ENCODE data around the gene ACTR6. TPM values are rescaled to one million over a fixed set of nuclear protein-coding genes. Genes with fewer than 3 reads are reported as not detected.
"Not testable (repeated sequence)": the region's sequence is repeated elsewhere in the genome, so short reads cannot be mapped to it uniquely, and the experiment has no call there.

ACTR6 gene
- polyA plus RNA-seq, 3 donors, result 37.6 to 43.0 (median 42.9) TPM

GRCh38 chr12:100184549-100185145 lies 16.0 kb upstream of the ACTR6 start:
- DNase-seq (ENCODE audit: low read depth in 3 of 3, low spot score in 2 of 3), result no peak

- no peak for DNase-seq (ENCODE audit: low read depth in 3 of 3, low spot score in 2 of 3)
Measured at GRCh38 chr12:100185361-100185894, 15.2 kb upstream of the ACTR6 start.

DNA sequence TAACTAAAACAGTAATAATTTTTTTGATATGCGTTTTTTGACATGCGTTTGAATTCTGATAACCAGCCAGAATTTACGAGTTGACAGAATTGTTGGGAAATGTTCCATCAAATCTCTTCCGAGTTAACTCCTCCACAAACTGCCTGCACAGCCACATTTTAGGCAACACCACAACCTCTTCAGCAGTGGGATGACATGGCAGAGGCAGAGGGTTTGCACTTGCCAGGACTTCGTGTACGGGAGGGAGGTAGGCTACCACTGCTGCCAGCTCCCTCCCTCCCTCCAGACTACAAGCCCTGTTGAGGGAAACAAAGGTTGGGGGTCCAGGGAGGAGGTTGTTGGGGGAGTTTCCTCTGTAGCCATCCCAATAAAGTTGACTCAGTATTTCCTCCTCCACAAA lies 14.5 kb upstream of the ACTR6 start:
- DNase-seq (ENCODE audit: low read depth in 3 of 3, low spot score in 2 of 3), result no peak

- DNase-seq (ENCODE audit: low read depth in 3 of 3, low spot score in 2 of 3), result no peak
Measured at GRCh38 chr12:100187068-100187467, 13.5 kb upstream of the ACTR6 start.

GRCh38 chr12:100187857-100188519 lies 12.6 kb upstream of the ACTR6 start:
- no peak for DNase-seq (ENCODE audit: low read depth in 3 of 3, low spot score in 2 of 3)

GRCh38 chr12:100188888-100189635 lies 11.6 kb upstream of the ACTR6 start:
- not testable (repeated sequence) for DNase-seq (ENCODE audit: low read depth in 3 of 3, low spot score in 2 of 3)

DNA sequence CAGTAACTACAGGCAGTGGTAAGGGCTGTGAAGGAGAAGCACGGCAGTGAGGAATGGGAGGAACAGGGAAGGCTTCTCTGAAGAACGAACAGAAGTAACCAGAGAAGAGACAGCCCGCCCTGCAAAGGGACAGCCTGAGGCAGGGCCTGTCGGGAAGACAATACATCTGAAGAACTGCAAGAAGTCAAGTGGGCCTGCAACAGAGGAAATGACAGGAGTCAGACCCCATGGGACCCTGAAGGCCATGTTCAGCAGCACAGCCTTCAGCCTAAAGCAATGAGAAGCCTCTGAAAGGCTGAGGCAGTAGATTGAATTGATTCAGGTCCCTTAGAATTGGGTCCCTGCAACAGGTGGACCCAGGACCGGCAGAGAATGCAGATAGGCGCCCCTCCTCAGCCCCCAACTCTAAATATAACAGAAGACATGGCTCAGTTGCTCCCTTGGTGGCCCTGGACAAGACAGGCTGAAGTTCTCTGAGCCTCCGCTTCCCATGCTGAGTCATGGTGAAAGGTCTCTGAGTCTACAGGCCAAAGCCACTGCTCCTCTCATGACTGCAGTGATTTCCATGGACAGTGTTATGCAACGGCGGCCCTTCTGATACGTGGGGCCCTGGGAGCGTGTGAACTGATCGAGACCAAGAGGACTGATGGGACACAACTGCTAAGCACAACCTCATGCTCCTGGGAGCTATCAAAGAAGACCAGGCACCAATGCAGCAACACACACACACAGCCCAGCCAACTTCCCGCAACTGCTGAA lies 10.8 kb upstream of the ACTR6 start:
- no peak for DNase-seq (ENCODE audit: low read depth in 3 of 3, low spot score in 2 of 3)

DNA sequence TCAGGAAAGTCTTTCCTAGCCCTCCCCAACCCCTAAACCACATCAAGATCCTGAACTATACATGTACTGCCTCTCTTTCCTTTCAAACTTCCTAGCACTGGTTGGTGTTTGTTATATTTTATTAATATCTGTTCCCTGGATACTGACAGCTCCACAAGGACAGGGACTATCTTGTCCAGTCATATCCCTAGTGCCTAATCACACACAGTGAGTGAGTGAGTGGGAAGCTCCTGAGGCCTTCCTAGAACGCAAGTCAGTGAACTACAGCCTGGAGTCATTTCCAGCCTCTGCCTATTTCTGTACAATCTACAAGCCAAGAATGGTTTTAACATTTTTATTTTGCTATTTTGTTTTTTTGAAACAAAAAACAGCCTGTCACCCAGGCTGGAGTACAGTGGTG lies 7.5 kb upstream of the ACTR6 start:
- no peak for DNase-seq (ENCODE audit: low read depth in 3 of 3, low spot score in 2 of 3)

DNA sequence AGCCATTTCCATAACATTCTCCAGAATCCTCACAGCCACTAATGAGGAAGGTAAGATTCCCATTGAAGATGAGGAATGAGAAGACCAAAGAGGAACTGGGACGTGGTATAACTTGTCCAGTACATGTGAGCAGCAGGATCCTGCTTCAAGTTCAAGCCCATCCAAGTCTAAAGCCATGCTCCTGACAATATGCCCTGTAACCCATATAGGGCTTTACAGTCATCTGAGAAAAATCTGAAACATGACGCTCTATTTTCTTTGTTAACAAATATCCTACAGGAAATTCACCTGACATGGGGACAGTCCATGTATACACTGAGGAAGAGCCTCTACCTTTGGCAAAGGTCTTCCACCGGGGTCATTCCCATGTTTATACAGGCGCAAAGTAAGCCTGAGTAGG lies 3.1 kb upstream of the ACTR6 start:
- DNase-seq (ENCODE audit: low read depth in 3 of 3, low spot score in 2 of 3), result no peak

DNA sequence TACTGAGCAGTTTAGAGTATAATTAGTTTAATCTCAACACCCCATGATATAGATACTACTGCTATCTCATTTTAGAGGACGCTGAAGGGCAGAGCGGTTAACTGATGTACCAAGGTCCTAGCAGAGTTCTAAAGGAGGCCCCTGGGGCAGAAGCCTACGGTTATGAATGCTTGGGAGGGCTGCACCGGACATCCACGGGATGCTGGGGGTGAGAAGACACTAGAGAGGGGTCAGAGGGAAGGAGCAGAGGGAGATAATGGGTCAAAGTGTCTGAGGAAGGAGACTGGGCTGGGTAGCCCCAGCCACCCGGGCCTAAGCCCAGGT lies 1.6 kb upstream of the ACTR6 start:
- DNase-seq (ENCODE audit: low read depth in 3 of 3, low spot score in 2 of 3), result no peak

GRCh38 chr12:100199347-100200149 lies 1.1 kb upstream of the ACTR6 start:
- DNase-seq (ENCODE audit: low read depth in 3 of 3, low spot score in 2 of 3), result no peak

DNA sequence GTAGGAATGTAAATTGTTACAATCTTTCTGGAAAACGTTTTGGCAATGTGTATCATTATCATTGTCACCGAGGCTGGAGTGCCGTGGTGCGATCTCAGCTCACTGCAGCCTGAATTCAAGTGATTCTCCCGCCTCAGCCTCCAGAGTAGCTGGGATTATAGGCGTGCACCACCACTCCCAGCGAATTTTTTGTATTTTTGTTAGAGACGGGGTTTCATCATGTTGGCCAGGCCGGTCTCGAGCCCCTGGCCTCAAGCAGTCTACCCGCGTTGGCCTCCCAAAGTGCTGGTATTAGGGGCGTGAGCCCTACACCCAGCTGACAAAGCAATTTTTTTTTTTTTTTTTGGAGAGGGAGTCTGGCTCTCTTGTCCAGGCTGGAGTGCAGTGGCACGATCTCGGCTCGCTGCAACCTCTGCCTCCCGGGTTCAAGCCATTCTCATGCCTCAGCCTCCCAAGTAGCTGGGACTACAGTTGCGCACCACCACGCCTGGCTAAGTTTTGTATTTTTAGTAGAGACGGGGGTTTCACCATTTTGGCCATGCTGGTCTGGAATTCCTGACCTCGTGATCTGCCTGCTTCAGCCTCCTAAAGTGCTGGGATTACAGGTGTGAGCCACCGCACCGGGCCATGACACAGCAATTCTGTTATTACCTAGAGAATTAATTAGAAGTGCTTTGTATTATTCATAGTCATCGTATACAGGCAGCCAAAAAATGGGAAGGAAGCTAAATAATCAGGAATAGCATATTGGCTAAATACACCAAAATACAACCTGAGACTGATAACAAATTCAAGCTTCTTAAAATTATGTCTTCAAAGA lies 1.2 kb downstream of the ACTR6 start:
- DNase-seq (ENCODE audit: low read depth in 3 of 3, low spot score in 2 of 3), result no peak

DNA sequence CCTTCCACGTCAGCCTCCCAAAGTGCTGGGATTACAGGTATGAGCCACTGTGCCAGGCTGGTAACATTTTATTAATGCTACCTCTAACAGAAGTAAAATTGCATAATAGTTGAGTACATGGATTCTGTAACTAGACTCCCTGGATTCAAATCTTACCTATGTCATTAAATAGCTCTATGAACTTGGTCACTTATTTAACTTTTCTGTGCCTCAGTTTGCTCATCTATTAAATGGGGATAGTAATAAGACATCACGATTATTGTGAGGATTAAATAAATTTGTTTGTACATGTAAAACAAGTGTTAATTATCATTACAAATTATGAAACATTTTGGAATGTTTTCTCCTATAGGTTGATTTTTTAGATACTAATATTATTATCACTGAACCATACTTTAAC lies 6.7 kb downstream of the ACTR6 start:
- no peak for DNase-seq (ENCODE audit: low read depth in 3 of 3, low spot score in 2 of 3)

- no peak for DNase-seq (ENCODE audit: low read depth in 3 of 3, low spot score in 2 of 3)
Measured at GRCh38 chr12:100208834-100209233, 8.2 kb downstream of the ACTR6 start.

DNA sequence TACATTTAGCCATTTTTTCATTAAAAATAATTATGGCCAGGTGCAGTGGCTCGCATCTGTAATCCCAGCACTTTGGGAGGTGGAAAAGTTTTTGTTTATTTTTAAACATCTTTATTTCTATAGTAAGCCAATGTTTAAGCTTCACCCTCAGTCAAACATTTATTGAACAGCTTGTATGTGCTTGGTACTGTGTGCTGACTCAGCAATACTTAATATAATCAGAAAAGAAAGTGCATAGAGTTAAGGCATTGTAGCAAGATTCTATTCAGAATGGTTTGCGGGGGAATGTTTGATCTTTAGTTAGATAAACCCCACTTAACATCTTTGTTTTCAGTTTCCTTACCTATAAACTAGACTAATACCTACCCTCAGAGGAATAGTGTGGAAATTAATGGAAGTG lies 11.1 kb downstream of the ACTR6 start:
- DNase-seq (ENCODE audit: low read depth in 3 of 3, low spot score in 2 of 3), result no peak

DNA sequence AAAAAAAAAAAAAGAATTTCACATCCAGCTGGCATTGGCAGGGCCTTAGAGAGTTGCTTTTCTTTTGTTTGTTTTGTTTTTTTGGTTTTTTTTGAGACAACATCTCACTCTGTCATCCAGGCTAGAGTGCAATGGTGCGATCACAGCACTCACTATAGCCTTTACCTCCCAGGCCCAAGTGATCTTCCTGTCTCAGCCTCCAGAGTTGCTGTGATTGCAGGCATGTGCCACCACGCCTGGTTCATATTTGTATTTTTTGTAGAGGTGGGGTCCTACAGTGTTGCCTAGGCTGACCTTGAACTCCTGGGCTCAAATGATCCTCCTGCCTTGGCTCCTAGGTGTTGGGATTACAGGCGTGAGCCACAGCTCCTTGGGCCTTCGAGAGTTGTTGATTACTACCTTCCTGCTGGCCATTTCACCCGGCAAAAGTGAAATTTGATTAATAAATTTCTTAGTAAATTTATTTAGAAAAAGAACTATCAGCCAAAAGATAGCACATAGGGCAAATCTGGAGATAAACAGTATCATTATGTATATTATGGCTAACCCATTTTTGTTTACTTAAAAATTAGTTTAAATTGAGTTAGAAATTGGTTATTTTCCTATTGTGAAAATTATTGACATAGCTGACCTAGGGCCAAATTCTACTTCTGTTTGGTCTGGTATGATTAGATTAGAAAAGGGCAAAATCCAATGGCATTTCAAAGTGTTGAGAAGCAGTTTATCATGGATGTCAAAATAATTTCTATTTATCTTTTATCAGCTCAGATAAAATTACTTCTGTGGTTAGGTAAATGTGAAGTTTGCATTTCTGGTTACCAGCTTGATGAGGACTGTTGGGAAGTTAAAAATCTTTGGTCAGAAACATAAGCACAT lies 12.6 kb downstream of the ACTR6 start:
- no peak for DNase-seq (ENCODE audit: low read depth in 3 of 3, low spot score in 2 of 3)

- no peak for DNase-seq (ENCODE audit: low read depth in 3 of 3, low spot score in 2 of 3)
Measured at GRCh38 chr12:100214518-100214917, 13.9 kb downstream of the ACTR6 start.

- DNase-seq (ENCODE audit: low read depth in 3 of 3, low spot score in 2 of 3), result no peak
Measured at GRCh38 chr12:100215209-100215608, 14.6 kb downstream of the ACTR6 start.

- no peak for DNase-seq (ENCODE audit: low read depth in 3 of 3, low spot score in 2 of 3)
Measured at GRCh38 chr12:100216337-100216736, 15.7 kb downstream of the ACTR6 start.
